Left renal cortex interstitium (tissue), 4 donors: ENCODE results near the gene ZNF681. TPM values are rescaled to one million over a fixed set of nuclear protein-coding genes. Genes with fewer than 3 reads are reported as not detected.
"Not testable (repeated sequence)": the region's sequence is repeated elsewhere in the genome, so short reads cannot be mapped to it uniquely, and the experiment has no call there.

Experiments used
- DNase-seq, 4 donors: peaks; one replicate each; pipeline ENCODE4 v3.0.0-alpha.2; 2013; ENCODE audit warnings: low read depth in 4 of 4, low spot score in 2 of 4, missing footprints in 1 of 4
- polyA plus RNA-seq, 4 donors: library from polyadenylated mRNA; unstranded; fragments of 120-200 nt; gene quantifications; one replicate each; pipeline ENCODE4 v1.2.1, GENCODE V29; 2013; ENCODE audit not compliant: insufficient read length in 4 of 4

Gene ZNF681
- polyA plus RNA-seq, 4 donors: 5.4 to 6.7 (median 6.3) TPM

DNA sequence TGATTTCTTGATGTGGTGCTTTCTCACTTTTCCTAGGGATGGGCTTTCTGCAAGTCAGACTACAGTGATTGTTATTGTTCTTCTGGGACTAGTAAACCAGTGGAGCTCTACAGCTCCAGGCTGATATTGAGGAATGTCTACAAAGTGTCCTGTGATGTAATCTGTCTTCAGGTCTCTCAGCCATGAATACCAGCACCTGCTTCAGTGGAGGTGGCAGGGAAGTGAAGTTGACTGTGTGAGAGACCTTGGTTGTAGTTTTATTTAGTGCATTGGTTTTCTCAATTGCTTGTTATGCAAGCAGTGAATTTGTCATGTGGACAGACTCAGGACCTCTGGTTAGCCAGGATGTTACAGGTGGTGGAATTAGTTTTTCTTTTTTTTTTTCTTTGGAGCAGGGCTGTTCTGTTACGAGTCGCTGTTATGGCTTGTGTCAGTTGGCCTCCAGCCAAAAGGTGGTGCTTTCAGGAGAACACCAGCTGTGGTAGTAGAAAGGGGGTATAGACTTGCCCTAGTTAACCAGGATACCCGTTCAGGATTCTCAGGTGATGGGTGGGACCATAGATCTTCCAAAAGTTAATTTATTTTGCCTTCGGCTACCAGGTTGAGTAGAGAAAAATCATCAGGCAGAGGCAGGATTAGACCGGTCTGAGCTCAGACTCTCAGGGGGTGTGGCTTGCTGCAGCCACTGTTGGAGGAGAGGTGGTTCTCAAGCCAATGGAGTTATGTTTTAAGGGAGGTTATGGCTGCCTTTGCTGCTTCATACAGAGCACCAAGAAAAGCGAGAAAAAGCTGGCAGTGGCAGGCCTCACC is 59.8 kb downstream of the ZNF681 start:
- DNase-seq: no peak

DNA sequence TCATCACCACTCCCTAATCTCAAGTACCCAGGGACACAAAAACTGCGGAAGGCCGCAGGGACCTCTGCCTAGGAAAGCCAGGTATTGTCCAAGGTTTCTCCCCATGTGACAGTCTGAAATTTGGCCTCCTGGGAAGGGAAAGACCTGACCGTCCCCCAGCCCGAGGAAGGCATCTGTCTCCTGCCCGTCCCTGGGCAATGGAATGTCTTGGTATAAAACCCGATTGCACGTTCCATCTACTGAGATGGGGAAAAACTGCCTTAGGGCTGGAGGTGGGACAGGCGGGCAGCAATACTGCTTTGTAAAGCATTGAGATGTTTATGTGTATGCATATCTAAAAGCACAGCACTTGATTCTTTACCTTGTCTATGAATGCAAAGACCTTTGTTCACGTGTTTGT is 65.8 kb downstream of the ZNF681 start:
- not testable (repeated sequence) for DNase-seq

Other genes with a start within 250 kb of the ZNF681 start
- gene ZNF675, start 71.7 kb downstream of the ZNF681 start, polyA plus RNA-seq: 10 to 100 TPM; 15.5 to 23.1 (median 17.1) TPM
- 10 to 100 TPM in 3 of 4 donors, 1 to 10 TPM in 1; 9.7 to 18.5 (median 11.9) TPM for gene ZNF726, start 156.0 kb upstream of the ZNF681 start, polyA plus RNA-seq